ENCODE data around the gene SLC39A11. TPM values are rescaled to one million over a fixed set of nuclear protein-coding genes. Genes with fewer than 3 reads are reported as not detected.

SLC39A11 gene
- 22.2 and 38.9 TPM in 2 replicates for total RNA-seq

DNA sequence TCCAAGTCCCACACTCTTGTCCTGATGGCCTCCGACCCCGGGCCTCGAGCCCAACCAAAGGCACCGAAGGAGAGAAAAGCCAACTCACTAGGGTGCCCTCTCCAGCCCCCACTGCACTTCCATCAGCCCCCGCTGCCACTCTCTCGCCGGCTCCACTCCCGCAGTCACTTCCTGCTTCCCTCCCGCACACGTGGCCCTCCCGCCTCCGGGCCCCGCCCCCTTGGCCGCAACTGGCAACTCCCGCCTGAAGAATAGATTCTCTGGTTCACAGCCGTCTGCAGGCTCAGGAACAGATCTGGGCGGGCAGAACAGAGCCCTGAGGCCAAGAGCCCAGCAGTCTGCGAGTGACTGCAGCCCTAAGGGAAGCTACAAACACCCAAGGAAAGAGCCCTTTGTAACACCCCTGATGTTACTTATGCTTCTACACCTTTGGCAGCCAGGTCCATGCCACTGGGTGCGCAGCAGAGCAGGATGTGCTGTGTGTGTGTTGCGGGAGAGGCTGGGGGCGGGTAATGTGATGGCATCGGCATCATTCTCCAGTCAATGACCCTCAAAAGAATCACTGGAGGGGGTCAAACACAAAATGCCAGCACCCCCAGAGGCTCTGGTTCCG, at the start of gene SLC39A11:
SLC39A11 (minus strand) TSS at position 166 of the 613 bp plus-strand sequence. CDS start 3,924 bp downstream, outside the sequence.

Other genes with a start within 250 kb of the SLC39A11 start
- not detected in 2 replicates for gene SSTR2, start 72.3 kb upstream of the SLC39A11 start, total RNA-seq
- gene COG1, start 100.4 kb upstream of the SLC39A11 start, total RNA-seq = 13.0 and 19.5 TPM in 2 replicates
- 0.34 TPM in 1 of 2 replicates, not detected in the other for gene CPSF4L, start 169.2 kb upstream of the SLC39A11 start, total RNA-seq
- 35.9 and 108 TPM in 2 replicates for gene CDC42EP4, start 219.3 kb upstream of the SLC39A11 start, total RNA-seq